Activated B cell treated with CpG ODN at 0.5 μM for 24 hours (primary cell): ENCODE results near the gene KLHDC8A. TPM values are rescaled to one million over a fixed set of nuclear protein-coding genes. Genes with fewer than 3 reads are reported as not detected.

ENCODE experiments used
- ATAC-seq: fragments of 200-7000 bp; cut with Tn5 transposase; one replicate; pipeline ENCODE4 v1.10.0; 2021; ENCODE audit warnings: low read depth, mild to moderate bottlenecking, moderate library complexity
- CTCF ChIA-PET: fragments of 350-600 bp; sonication (Branson Sonifier 250); formaldehyde crosslinking; loops from one replicate; lab custom pipeline; 2021; ENCODE audit warnings: antibody characterized with exemption; lab: Charles Lee
- POLR2A ChIA-PET: fragments of 350-600 bp; sonication (Branson Sonifier 250); formaldehyde crosslinking; loops from one replicate; lab custom pipeline; 2021; ENCODE audit warnings: antibody characterized with exemption; lab: Charles Lee
- DNase-seq: peaks from one replicate; pipeline ENCODE4 v3.0.0; 2022
- H3K27ac Mint-ChIP-seq: one replicate; pipeline ENCODE4 v1.8.0; 2020; ENCODE audit warnings: mixed read lengths
- H3K27me3 Mint-ChIP-seq: one replicate; pipeline ENCODE4 v1.8.0; 2021; ENCODE audit warnings: mixed read lengths
- H3K36me3 Mint-ChIP-seq: one replicate; pipeline ENCODE4 v1.8.0; 2021; ENCODE audit warnings: low read depth, mixed read lengths
- H3K4me1 Mint-ChIP-seq: one replicate; pipeline ENCODE4 v1.8.0; 2021; ENCODE audit warnings: mixed read lengths
- H3K4me3 Mint-ChIP-seq: one replicate; pipeline ENCODE4 v1.8.0; 2020; ENCODE audit warnings: mild to moderate bottlenecking, mixed read lengths
- H3K9me3 Mint-ChIP-seq: one replicate; pipeline ENCODE4 v1.8.0; 2020; ENCODE audit warnings: mixed read lengths
- CTCF ChIP-seq: fragments of 200-600 bp; IDR thresholded peaks from one replicate; pipeline ENCODE4 v1.8.0; 2022; ENCODE audit warnings: antibody characterized with exemption, mild to moderate bottlenecking
- intact Hi-C: fragments of 100-400 bp; cut with micrococcal nuclease; formaldehyde crosslinking; loops from one replicate; pipeline ENCODE4 v1.15.1; 2024
- total RNA-seq: library from RNA; stranded (reverse); gene quantifications from 2 replicates; pipeline ENCODE4 v1.2.3, GENCODE V29; 2022

Gene KLHDC8A
- total RNA-seq, 1 donor from 2014 or later = 0.07 TPM

- POLR2A ChIA-PET = no interaction called here
- peaks cover 39% of the 10 kb centered on the region for H3K27me3 Mint-ChIP-seq
- H3K27ac Mint-ChIP-seq = no peak overlapping the region
These were observed 16.5 kb upstream of the KLHDC8A start for GRCh38 chr1:205373022-205373797.

GRCh38 chr1:205371871-205372660 is 15.3 kb upstream of the KLHDC8A start:
- no peak overlapping the region for H3K4me3 Mint-ChIP-seq
- H3K4me1 Mint-ChIP-seq = no peaks in the 10 kb centered on the region
- ChIA-PET CTCF (interaction anchor here (2.4 kb wide), 1 partner anchor 18 kb away, joined by 7 read pairs; no protein-coding TSS in a partner anchor), POLR2A (no interaction called here)
- no peak for ATAC-seq
- H3K27me3 Mint-ChIP-seq = peaks cover 29% of the 10 kb centered on the region
- intact Hi-C loops = no loop called here
- H3K9me3 Mint-ChIP-seq = no peaks in the 10 kb centered on the region
- no peak for DNase-seq
- H3K27ac Mint-ChIP-seq = no peak overlapping the region
- no peaks in the 10 kb centered on the region for H3K36me3 Mint-ChIP-seq
- no peak for TF ChIP-seq CTCF

More at GRCh38 chr1:205373022-205373797, 16.5 kb upstream of the KLHDC8A start:
- intact Hi-C loops = no loop called here
- CTCF ChIA-PET = no interaction called here
- DNase-seq (no peak), ATAC-seq (no peak)
- no peaks in the 10 kb centered on the region for H3K36me3 Mint-ChIP-seq
- no peak for TF ChIP-seq CTCF
- no peaks in the 10 kb centered on the region for H3K4me1 Mint-ChIP-seq
- no peaks in the 10 kb centered on the region for H3K9me3 Mint-ChIP-seq
- no peak overlapping the region for H3K4me3 Mint-ChIP-seq

- no peak for TF ChIP-seq CTCF
- intact Hi-C loops = no loop called here
- Mint-ChIP-seq H3K4me1 (no peaks in the 10 kb centered on the region), H3K27me3 (peaks cover 19% of the 10 kb centered on the region), H3K9me3 (no peaks in the 10 kb centered on the region), H3K27ac (no peak overlapping the region), H3K36me3 (no peaks in the 10 kb centered on the region), H3K4me3 (no peak overlapping the region)
- POLR2A ChIA-PET = no interaction called here
- ATAC-seq = no peak
- CTCF ChIA-PET = interaction anchor here (2.4 kb wide), 1 partner anchor 16 kb away, joined by 7 read pairs; no protein-coding TSS in a partner anchor
- no peak for DNase-seq
These were observed 14.1 kb upstream of the KLHDC8A start for GRCh38 chr1:205370780-205371179.

GRCh38 chr1:205369701-205370123 is 13.0 kb upstream of the KLHDC8A start:
- H3K27ac Mint-ChIP-seq = no peak overlapping the region
- ATAC-seq (no peak), DNase-seq (no peak)
- no peak overlapping the region for H3K4me3 Mint-ChIP-seq
- no peak for TF ChIP-seq CTCF
- H3K36me3 Mint-ChIP-seq = no peaks in the 10 kb centered on the region
- H3K27me3 Mint-ChIP-seq = peaks cover 16% of the 10 kb centered on the region
- POLR2A ChIA-PET = no interaction called here
- CTCF ChIA-PET = interaction anchor here (2.4 kb wide), 1 partner anchor 15 kb away, joined by 7 read pairs; no protein-coding TSS in a partner anchor
- no peaks in the 10 kb centered on the region for H3K4me1 Mint-ChIP-seq
- H3K9me3 Mint-ChIP-seq = no peaks in the 10 kb centered on the region
- intact Hi-C loops = no loop called here

GRCh38 chr1:205368478-205368877 is 11.8 kb upstream of the KLHDC8A start:
- DNase-seq (no peak), ATAC-seq (no peak)
- no peak for TF ChIP-seq CTCF
- POLR2A ChIA-PET = no interaction called here
- Mint-ChIP-seq H3K4me1 (no peaks in the 10 kb centered on the region), H3K27me3 (peaks cover 10% of the 10 kb centered on the region), H3K36me3 (no peaks in the 10 kb centered on the region), H3K4me3 (no peak overlapping the region), H3K27ac (no peak overlapping the region), H3K9me3 (no peaks in the 10 kb centered on the region)
- CTCF ChIA-PET = no interaction called here
- intact Hi-C loops = no loop called here
